Measurements from ENCODE around the gene LAMTOR1.

Gene LAMTOR1

GRCh38 chr11:72102946-72103753, at the start of gene LAMTOR1:
Gene LAMTOR1 (minus strand): TSS chr11:72103297. CDS start chr11:72103224, 73 bp downstream.
- TF ChIP-seq USF1 (IDR thresholded peaks at IDR 0.05) (peak; percentile 98), TCF12 (IDR thresholded peaks at IDR 0.05; ENCODE audit: low read depth) (peak; percentile 27; the same call in 1 of the 2 replicates), NFIC (IDR thresholded peaks at IDR 0.05) (no peak), EGR1 (IDR thresholded peaks at IDR 0.05) (no peak), YY1 (IDR thresholded peaks at IDR 0.05; ENCODE audit: low read depth) (peak; percentile 52), MAX (IDR thresholded peaks at IDR 0.05) (peak; percentile 74), EP300 (IDR thresholded peaks at IDR 0.05; ENCODE audit: borderline replicate concordance) (no peak), TAF1 (IDR thresholded peaks at IDR 0.05; ENCODE audit: low read depth) (peak; percentile 76), CREB1 (IDR thresholded peaks at IDR 0.05; ENCODE audit: low read depth) (no peak), CEBPB (IDR thresholded peaks at IDR 0.05) (no peak), RAD21 (IDR thresholded peaks at IDR 0.05; ENCODE audit: low read depth) (no peak), ZBTB7A (IDR thresholded peaks at IDR 0.05; ENCODE audit: low read depth) (no peak), FOXM1 (IDR thresholded peaks at IDR 0.05; ENCODE audit: borderline replicate concordance, low read depth) (no peak), REST (IDR thresholded peaks at IDR 0.05; ENCODE audit: low read depth) (no peak), TEAD4 (IDR thresholded peaks at IDR 0.05) (no peak)

- no peak for TF ChIP-seq RAD21 (IDR thresholded peaks at IDR 0.05; ENCODE audit: low read depth)
- TF ChIP-seq REST (IDR thresholded peaks at IDR 0.05; ENCODE audit: low read depth) = no peak
- TF ChIP-seq TAF1 (IDR thresholded peaks at IDR 0.05; ENCODE audit: low read depth) = no peak
- no peak for TF ChIP-seq USF1 (IDR thresholded peaks at IDR 0.05)
- no peak for TF ChIP-seq TEAD4 (IDR thresholded peaks at IDR 0.05)
- no peak for TF ChIP-seq FOXM1 (IDR thresholded peaks at IDR 0.05; ENCODE audit: borderline replicate concordance, low read depth)
- no peak for TF ChIP-seq EP300 (IDR thresholded peaks at IDR 0.05; ENCODE audit: borderline replicate concordance)
- TF ChIP-seq TCF12 (IDR thresholded peaks at IDR 0.05; ENCODE audit: low read depth) = no peak
- TF ChIP-seq CEBPB (IDR thresholded peaks at IDR 0.05) = no peak
- TF ChIP-seq YY1 (IDR thresholded peaks at IDR 0.05; ENCODE audit: low read depth) = no peak
These were observed 47.8 kb upstream of the LAMTOR1 start for GRCh38 chr11:72150882-72151281.

DNA sequence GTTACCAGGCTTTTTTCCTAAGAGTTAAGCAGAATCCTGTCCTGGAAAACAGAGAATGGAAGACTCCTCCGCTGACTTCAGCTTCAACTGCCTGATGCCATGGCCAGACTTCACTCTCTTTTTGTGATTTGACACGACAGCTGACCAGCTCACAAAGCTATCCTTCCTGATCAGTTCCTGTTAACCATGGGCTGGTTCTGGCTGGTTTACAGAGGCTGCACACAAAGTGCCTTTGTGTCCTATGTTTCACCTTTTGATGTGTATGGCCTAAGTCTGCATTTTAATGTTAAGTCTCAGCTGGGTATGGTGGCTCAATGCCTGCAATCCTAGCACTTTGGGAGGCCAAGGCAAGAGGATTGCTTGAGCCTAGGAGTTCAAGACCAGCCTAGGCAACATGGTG, 43.5 kb upstream of the LAMTOR1 start:
- TF ChIP-seq EP300 (IDR thresholded peaks at IDR 0.05; ENCODE audit: borderline replicate concordance) (no peak), TAF1 (IDR thresholded peaks at IDR 0.05; ENCODE audit: low read depth) (no peak)

- TF ChIP-seq TEAD4 (IDR thresholded peaks at IDR 0.05) (peak; percentile 24; the same call in 1 of the 2 replicates), ZBTB7A (IDR thresholded peaks at IDR 0.05; ENCODE audit: low read depth) (no peak), CREB1 (IDR thresholded peaks at IDR 0.05; ENCODE audit: low read depth) (no peak)
These were observed 41.9 kb upstream of the LAMTOR1 start for GRCh38 chr11:72144807-72145565.

GRCh38 chr11:72141066-72141465, 38.0 kb upstream of the LAMTOR1 start:
- TF ChIP-seq FOXM1 (IDR thresholded peaks at IDR 0.05; ENCODE audit: borderline replicate concordance, low read depth) (no peak), REST (IDR thresholded peaks at IDR 0.05; ENCODE audit: low read depth) (no peak), CREB1 (IDR thresholded peaks at IDR 0.05; ENCODE audit: low read depth) (no peak), CEBPB (IDR thresholded peaks at IDR 0.05) (no peak), MAX (IDR thresholded peaks at IDR 0.05) (no peak), EGR1 (IDR thresholded peaks at IDR 0.05) (no peak), RAD21 (IDR thresholded peaks at IDR 0.05; ENCODE audit: low read depth) (no peak), TAF1 (IDR thresholded peaks at IDR 0.05; ENCODE audit: low read depth) (no peak), ZBTB7A (IDR thresholded peaks at IDR 0.05; ENCODE audit: low read depth) (no peak), TCF12 (IDR thresholded peaks at IDR 0.05; ENCODE audit: low read depth) (no peak), YY1 (IDR thresholded peaks at IDR 0.05; ENCODE audit: low read depth) (no peak), TEAD4 (IDR thresholded peaks at IDR 0.05) (no peak)
